HG03457 (cell line): ENCODE data around the gene AHI1.
"Not testable (repeated sequence)": the region's sequence is repeated elsewhere in the genome, so short reads cannot be mapped to it uniquely, and the experiment has no call there.

ENCODE experiments used
- ATAC-seq: cut with Tn5 transposase; IDR thresholded peaks from one replicate; pipeline ENCODE4 v1.9.1; 2021; ENCODE audit warnings: moderate number of reproducible peaks; ENCODE audit not compliant: unreplicated experiment

The AHI1 gene

GRCh38 chr6:135506270-135506997 lies 8.9 kb upstream of the AHI1 start:
- peak; percentile 92 for ATAC-seq

- ATAC-seq, result no peak
Measured at GRCh38 chr6:135505648-135506047, 8.1 kb upstream of the AHI1 start.

- ATAC-seq, result no peak
Measured at GRCh38 chr6:135505222-135505621, 7.7 kb upstream of the AHI1 start.

- no peak for ATAC-seq
Measured at GRCh38 chr6:135504734-135505133, 7.2 kb upstream of the AHI1 start.

- no peak for ATAC-seq
Measured at GRCh38 chr6:135503703-135504475, 6.3 kb upstream of the AHI1 start.

GRCh38 chr6:135499441-135500340 lies 2.2 kb upstream of the AHI1 start:
- no peak for ATAC-seq

GRCh38 chr6:135498185-135498841 lies 773 bp upstream of the AHI1 start:
- no peak for ATAC-seq

GRCh38 chr6:135496800-135497411 lies 634 bp downstream of the AHI1 start:
- ATAC-seq, result no peak

GRCh38 chr6:135493218-135493961 lies 4.2 kb downstream of the AHI1 start:
- ATAC-seq, result no peak

- no peak for ATAC-seq
Measured at GRCh38 chr6:135490381-135490780, 7.2 kb downstream of the AHI1 start.

GRCh38 chr6:135488023-135488422 lies 9.5 kb downstream of the AHI1 start:
- ATAC-seq, result no peak

- ATAC-seq, result not testable (repeated sequence)
Measured at GRCh38 chr6:135483903-135484302, 13.6 kb downstream of the AHI1 start.

- ATAC-seq, result no peak
Measured at GRCh38 chr6:135481783-135482369, 15.7 kb downstream of the AHI1 start.

- no peak for ATAC-seq
Measured at GRCh38 chr6:135479601-135480000, 17.9 kb downstream of the AHI1 start.

- no peak for ATAC-seq
Measured at GRCh38 chr6:135478626-135479025, 18.9 kb downstream of the AHI1 start.

GRCh38 chr6:135475292-135475886 lies 22.2 kb downstream of the AHI1 start:
- no peak for ATAC-seq

GRCh38 chr6:135474362-135474761 lies 23.2 kb downstream of the AHI1 start:
- ATAC-seq, result no peak

- ATAC-seq, result no peak
Measured at GRCh38 chr6:135465903-135466302, 31.6 kb downstream of the AHI1 start.

- ATAC-seq, result no peak
Measured at GRCh38 chr6:135465307-135465706, 32.2 kb downstream of the AHI1 start.
